Activated T-helper 2 cell treated with anti-CD3 and anti-CD28 coated beads, Interferon-gamma antibody, Interleukin-2, Interleukin-4, amounts not matched to agents 10 μg/mL and 5 μg/mL and 100 μg/mL, durations not matched to agents 14 hours and 24 hours and 36 hours (primary cell): Measurements from ENCODE around the gene RTBDN. TPM values are rescaled to one million over a fixed set of nuclear protein-coding genes. Genes with fewer than 3 reads are reported as not detected.

Experiments
- total RNA-seq: library from RNA; stranded (reverse); gene quantifications from 2 replicates; pipeline ENCODE4 v1.2.3, GENCODE V29; 2022

Gene RTBDN
- total RNA-seq, 1 donor from 2014 or later = not detected

Other genes with a start within 250 kb of the RTBDN start
- gene ZNF490, start 223.8 kb downstream of the RTBDN start, total RNA-seq = 7.0 and 9.9 TPM in 2 replicates
- 21.8 and 22.5 TPM in 2 replicates for gene ZNF791, start 223.7 kb downstream of the RTBDN start, total RNA-seq
- 133 and 147 TPM in 2 replicates for gene MAN2B1, start 167.8 kb downstream of the RTBDN start, total RNA-seq
- gene WDR83, start 167.8 kb downstream of the RTBDN start, total RNA-seq = 23.1 and 23.7 TPM in 2 replicates
- 122 and 134 TPM in 2 replicates for gene DHPS, start 152.7 kb downstream of the RTBDN start, total RNA-seq
- gene GNG14, start 146.6 kb downstream of the RTBDN start, total RNA-seq = not detected in 2 replicates
- gene FBXW9, start 137.9 kb downstream of the RTBDN start, total RNA-seq = 8.8 and 9.4 TPM in 2 replicates
- 109 and 112 TPM in 2 replicates for gene TNPO2, start 110.6 kb downstream of the RTBDN start, total RNA-seq
- 204 and 210 TPM in 2 replicates for gene TRIR, start 99.9 kb downstream of the RTBDN start, total RNA-seq
- gene GET3, start 97.1 kb downstream of the RTBDN start, total RNA-seq = 62.7 and 62.8 TPM in 2 replicates
- gene BEST2, start 82.8 kb downstream of the RTBDN start, total RNA-seq = 0.11 TPM in 1 of 2 replicates, not detected in the other
- 18.3 and 25.1 TPM in 2 replicates for gene HOOK2, start 59.0 kb downstream of the RTBDN start, total RNA-seq
- 333 and 351 TPM in 2 replicates for gene JUNB, start 43.1 kb downstream of the RTBDN start, total RNA-seq
- 274 and 279 TPM in 2 replicates for gene PRDX2, start 32.8 kb downstream of the RTBDN start, total RNA-seq
- 28.6 and 29.8 TPM in 2 replicates for gene THSD8, start 32.5 kb downstream of the RTBDN start, total RNA-seq
- 38.3 and 40.6 TPM in 2 replicates for gene RNASEH2A, start 28.0 kb downstream of the RTBDN start, total RNA-seq
- 5.2 and 6.5 TPM in 2 replicates for gene MAST1, start 3.9 kb upstream of the RTBDN start, total RNA-seq
- gene DNASE2, start 46.9 kb upstream of the RTBDN start, total RNA-seq = 21.9 and 25.6 TPM in 2 replicates
- 0.62 and 0.97 TPM in 2 replicates for gene KLF1, start 52.6 kb upstream of the RTBDN start, total RNA-seq
- 51.6 and 53.2 TPM in 2 replicates for gene GCDH, start 56.6 kb upstream of the RTBDN start, total RNA-seq
- 1.9 and 3.2 TPM in 2 replicates for gene SYCE2, start 84.7 kb upstream of the RTBDN start, total RNA-seq
- gene FARSA, start 99.1 kb upstream of the RTBDN start, total RNA-seq = 165 and 166 TPM in 2 replicates
- gene CALR, start 104.0 kb upstream of the RTBDN start, total RNA-seq = 984 and 991 TPM in 2 replicates
- 189 and 196 TPM in 2 replicates for gene RAD23A, start 111.3 kb upstream of the RTBDN start, total RNA-seq
- 29.2 and 32.6 TPM in 2 replicates for gene GADD45GIP1, start 122.6 kb upstream of the RTBDN start, total RNA-seq
- gene DAND5, start 135.0 kb upstream of the RTBDN start, total RNA-seq = 0.16 TPM in 1 of 2 replicates, not detected in the other
- gene NFIX, start 160.9 kb upstream of the RTBDN start, total RNA-seq = 2.7 and 3.0 TPM in 2 replicates